GM20431 (cell line): ENCODE results near the gene MAN1B1.

ENCODE experiments used
- in situ Hi-C: fragments of 300-500 bp; cut with MseI, MboI; formaldehyde crosslinking; loops from one replicate; pipeline ENCODE4 v1.15.0; 2020; ENCODE audit warnings: low sequenced_read_pairs; ENCODE audit not compliant: unreplicated experiment

MAN1B1 gene

GRCh38 chr9:137138722-137139467 is 52.1 kb downstream of the MAN1B1 start, which contains the start of gene GRIN1:
Gene GRIN1 (plus strand): TSS chr9:137139154. CDS start chr9:137139487, 333 bp downstream.
- in situ Hi-C loops: no loop called here

DNA sequence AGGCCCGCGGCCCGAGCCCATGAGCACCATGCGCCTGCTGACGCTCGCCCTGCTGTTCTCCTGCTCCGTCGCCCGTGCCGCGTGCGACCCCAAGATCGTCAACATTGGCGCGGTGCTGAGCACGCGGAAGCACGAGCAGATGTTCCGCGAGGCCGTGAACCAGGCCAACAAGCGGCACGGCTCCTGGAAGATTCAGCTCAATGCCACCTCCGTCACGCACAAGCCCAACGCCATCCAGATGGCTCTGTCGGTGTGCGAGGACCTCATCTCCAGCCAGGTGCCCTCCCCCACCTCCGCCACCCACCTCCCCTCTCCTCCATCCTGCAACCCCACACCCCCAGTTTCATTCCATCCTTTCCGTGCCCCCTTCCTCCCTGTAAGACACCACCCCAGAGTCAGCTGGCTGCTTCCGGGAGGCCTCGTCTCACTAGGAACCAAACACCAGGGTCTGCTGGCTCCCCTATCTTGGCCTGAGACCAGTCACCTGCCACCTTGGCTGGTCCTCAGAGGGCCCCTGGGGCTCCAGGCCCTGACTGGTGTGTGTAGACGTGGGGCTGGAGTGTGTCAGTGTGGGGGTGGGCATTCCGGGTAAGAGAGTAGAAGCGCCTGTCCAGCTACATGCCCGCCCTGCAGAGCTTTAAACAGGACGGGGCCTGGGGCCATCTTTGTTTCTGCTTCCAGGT is 52.8 kb downstream of the MAN1B1 start:
- in situ Hi-C loops: no loop called here

DNA sequence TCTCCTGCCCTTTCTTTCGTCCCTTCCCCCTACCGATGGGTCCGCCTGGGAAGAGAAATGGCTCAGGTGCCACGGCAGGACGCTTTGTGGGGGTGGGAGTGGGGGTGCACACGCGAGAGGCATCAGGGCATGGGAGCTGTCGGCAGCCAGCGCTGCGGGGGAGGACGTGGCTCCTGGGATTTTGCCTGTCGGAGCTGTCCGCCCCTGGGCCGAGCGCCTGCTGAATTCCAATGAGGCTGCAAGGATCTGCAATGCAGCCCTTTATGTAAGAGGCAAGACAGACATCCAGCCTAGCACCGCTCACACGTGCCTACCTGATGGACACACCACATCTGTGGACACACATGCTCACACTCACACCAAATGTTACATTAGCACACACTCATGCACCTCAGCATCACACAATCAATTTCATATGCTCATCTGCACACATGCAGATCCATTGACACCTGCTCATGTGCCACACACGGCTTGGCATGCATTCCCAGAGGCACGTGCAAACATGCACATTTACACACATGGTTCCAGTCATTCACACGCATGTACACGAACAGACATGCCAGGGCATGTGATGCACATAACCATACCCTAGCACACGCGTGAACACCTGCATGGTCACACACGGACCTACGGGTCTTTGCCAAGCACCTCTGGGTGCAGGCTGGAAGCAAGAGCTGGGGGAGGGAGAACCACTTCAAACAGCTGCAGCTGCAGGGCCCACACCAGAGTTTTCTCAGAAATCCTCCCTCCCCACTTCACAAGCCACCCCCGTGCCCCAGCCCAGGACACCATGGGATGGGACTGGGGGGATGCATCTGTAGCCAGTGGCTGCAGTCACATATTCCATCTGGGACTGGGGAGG is 53.6 kb downstream of the MAN1B1 start:
- in situ Hi-C loops: no loop called here

- in situ Hi-C loops: no loop called here
Measured at GRCh38 chr9:137141050-137141810, 54.4 kb downstream of the MAN1B1 start.

- in situ Hi-C loops: no loop called here
Measured at GRCh38 chr9:137141976-137142936, 55.5 kb downstream of the MAN1B1 start.

DNA sequence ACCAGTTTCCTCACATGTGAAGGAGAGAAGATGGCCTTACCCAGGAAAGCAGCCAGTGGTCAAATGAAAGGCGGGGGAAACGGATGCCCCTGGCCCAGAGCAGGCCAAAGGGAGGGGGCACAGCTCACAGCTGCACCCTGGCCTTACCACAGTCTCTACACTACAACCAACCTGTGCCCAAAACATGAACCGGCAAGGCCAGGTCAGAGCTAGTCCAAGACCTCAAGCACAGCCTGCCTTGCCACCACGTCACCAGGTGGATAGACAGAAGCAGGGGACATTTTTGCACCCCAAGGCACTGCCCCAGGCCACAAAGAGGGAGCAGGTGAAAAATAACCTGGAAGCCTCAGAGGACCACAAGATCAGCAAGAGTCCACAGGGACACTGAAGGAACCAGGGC is 56.7 kb downstream of the MAN1B1 start:
- in situ Hi-C loops: no loop called here

DNA sequence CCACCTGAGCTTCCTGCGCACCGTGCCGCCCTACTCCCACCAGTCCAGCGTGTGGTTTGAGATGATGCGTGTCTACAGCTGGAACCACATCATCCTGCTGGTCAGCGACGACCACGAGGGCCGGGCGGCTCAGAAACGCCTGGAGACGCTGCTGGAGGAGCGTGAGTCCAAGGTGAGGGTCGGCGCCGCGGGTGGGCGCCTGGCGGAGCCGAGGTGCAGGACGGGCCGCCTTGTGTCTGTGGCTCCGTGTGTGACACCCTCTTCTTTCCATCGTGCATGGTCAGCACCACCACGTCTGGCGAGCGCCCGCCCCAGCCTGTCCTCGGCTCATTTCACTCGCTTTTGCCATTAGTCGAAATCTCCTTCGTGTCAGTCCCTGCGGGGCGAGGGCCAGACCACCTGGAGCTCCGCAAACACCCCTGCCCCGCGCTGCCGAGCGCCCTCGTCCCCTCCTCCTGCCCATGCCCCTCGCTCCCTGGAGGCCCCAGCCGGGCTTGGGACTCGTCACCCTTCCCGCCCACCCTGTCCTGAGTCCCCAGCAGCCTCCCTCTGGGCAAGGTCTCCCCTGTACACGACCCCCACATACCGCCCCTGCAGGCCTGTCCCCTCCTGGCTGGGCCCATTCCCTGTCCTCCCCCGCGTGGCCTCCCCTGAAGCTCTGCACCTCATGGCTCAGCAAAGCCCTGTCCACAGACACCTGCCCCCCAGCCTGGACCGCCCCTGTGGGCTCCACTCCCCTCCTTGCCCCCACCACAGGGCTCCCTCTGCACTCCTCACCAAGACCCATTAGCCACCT is 59.1 kb downstream of the MAN1B1 start:
- in situ Hi-C loops: no loop called here

GRCh38 chr9:137146527-137146918 is 59.7 kb downstream of the MAN1B1 start:
- in situ Hi-C loops: no loop called here

DNA sequence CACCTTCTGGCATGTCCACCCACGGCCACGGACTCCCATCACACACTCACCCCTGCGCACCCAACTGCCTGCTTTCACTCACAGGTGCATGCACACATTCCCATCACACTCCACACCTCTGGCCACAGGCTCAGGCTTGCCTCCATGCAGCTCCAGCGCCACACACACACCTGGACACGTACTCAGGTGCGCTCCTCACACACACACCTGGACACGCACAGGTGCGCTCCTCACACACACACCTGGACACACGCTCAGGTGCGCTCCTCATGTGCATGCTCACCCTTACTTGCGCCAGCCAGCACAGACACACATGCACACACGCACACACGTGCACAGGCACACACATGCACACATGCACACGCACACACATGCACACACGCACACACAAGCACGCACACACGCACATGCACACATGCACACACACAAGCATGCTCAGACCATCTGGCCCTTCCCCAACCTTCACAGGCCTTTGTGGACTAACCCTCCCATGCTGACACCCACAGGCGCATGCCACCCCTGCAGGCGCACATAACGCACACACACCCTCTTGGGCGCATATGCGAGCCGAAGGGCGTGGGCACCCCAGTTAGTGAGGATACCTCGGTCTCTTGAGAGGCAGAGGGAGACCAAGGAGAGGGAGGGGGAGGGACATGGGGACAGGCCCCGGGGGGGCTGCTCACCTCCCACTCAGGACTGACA is 60.5 kb downstream of the MAN1B1 start:
- in situ Hi-C loops: no loop called here

DNA sequence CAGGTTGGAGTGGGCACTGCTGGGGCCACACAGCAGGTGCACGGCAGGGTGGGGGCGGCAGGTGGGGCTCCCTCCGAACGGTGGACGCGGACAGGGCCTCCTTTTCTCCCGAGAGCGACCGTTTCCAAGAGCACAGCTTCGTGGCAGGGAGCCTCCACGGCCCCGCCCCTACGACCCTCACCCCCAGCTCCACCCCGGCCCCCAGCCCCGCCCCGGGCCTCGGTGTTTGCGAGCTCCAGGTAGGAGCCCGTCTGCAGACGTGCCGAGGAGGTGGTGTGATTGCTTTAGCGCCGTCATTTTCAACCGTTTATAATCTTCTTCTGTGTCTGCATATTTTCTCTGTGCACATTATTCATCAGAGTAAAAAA is 61.0 kb downstream of the MAN1B1 start:
- in situ Hi-C loops: no loop called here

- in situ Hi-C loops: no loop called here
Measured at GRCh38 chr9:137148242-137148641, 61.5 kb downstream of the MAN1B1 start.

DNA sequence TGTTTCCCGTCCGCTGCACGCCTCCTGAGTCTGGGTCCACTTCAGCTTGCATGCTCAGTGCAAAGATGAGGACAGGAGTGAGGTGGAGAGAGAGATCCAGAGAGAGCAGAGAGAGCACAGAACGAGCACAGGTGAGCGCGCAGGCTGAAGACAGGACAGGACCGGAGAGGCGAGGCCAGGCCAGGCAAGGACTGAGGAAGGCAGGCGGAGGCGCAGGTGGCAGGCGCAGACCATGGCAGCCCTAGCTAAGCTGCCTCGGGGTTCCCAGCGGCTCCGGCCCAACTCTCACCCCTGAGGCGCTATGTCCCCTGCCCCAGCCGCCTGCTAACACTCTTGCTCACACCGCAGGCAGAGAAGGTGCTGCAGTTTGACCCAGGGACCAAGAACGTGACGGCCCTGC is 61.9 kb downstream of the MAN1B1 start:
- in situ Hi-C loops: no loop called here

DNA sequence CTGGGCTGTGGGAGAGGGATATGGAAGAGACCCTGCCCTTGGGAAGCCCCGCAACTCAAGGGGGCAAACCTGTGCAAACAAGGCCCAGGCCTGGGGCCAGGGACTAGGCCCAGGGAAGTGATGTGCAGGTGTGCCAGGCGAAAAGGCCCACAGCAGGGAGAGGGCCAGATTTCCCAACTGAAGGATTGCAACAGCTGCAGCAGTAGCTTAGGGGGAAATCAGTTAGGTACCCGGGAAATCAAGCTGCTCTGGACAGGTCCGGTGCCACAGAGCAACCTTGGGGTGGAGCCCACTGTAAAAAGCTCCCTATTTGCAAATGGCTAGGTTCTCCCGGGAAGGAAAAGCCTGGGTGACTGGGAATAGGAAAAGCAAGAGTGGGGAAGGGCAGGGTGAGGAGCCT is 62.6 kb downstream of the MAN1B1 start:
- in situ Hi-C loops: no loop called here

DNA sequence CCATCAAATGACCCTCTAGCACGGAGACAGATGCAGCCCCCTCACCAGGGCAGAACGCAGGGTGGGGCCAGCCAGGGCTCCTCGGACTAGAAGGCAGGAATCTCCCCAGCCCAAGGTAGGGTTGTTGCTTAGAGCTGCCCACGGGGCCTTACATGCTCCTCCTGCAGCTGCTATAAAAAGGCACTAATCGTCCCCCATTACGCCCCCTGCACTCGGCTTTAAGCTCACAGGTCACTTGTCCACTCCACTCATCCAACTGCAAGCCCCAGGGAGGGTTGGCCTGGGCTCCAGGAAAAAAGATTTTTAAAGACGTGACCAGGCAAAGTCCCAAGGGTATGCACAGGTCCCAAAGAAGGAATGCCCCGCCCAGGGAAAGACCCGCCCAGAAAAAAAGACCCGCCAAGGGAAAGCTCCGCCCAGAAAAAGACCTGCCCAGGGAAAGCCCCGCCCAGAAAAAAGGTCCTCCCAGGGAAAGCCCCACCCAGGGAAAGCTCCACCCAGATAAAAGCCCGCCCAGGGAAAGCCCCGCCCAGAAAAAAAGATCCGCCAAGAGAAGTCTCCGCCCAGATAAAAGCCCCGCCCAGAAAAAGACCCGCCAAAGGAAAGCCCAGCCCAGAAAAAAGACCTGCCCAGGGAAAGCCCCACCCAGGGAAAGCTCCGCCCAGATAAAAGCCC is 63.3 kb downstream of the MAN1B1 start:
- in situ Hi-C loops: no loop called here

- in situ Hi-C loops: no loop called here
Measured at GRCh38 chr9:137150617-137151457, 64.1 kb downstream of the MAN1B1 start.

GRCh38 chr9:137152844-137153405 is 66.1 kb downstream of the MAN1B1 start:
- in situ Hi-C loops: no loop called here
